ENCODE measurements around the gene DTX3.

DNA sequence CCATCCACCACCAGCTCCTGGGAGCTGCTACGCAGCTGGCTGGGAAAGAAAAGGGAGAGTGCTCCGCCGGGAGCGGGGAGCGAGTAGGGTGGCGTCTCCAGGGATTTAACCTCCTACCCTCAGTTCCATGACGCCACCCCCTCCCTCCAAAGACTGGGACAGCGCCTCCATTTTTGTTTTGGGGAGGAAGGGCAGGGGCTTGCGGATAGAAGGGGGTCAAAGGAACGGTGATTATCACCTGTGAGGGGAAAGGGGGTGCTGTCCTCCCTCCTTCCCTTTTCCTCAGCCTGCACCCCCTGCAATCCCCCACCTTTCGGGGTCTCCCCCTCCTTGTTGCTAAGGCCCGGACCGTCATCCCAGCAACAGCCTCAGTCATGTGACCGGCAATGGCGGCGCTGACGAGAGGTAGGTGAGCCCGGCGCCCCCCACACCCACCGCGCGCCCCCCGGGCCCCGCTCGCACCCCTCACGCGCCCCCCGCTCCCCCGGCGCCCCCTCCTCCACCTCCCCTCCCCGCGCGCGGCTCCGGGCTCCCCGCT, at the start of gene DTX3:
- TF ChIP-seq HDGF (IDR thresholded peaks at IDR 0.05; ENCODE audit: borderline replicate concordance) (no peak), NFRKB (IDR thresholded peaks at IDR 0.05) (no peak), TARDBP (IDR thresholded peaks at IDR 0.05) (no peak), ARNT (IDR thresholded peaks at IDR 0.05) (no peak), ELF4 (IDR thresholded peaks at IDR 0.05) (no peak), SP1 (IDR thresholded peaks at IDR 0.05) (no peak), FOXM1 (IDR thresholded peaks at IDR 0.05; ENCODE audit: borderline replicate concordance) (no peak), SUZ12 (IDR thresholded peaks at IDR 0.05) (no peak)
